ENCODE data around the gene HOXB1. TPM values are rescaled to one million over a fixed set of nuclear protein-coding genes. Genes with fewer than 3 reads are reported as not detected.
A peak's percentile ranks its signal among the peaks of the same experiment; 100 is the strongest.

Gene HOXB1
- total RNA-seq, 2 experiments from 2014 or later = not detected

DNA sequence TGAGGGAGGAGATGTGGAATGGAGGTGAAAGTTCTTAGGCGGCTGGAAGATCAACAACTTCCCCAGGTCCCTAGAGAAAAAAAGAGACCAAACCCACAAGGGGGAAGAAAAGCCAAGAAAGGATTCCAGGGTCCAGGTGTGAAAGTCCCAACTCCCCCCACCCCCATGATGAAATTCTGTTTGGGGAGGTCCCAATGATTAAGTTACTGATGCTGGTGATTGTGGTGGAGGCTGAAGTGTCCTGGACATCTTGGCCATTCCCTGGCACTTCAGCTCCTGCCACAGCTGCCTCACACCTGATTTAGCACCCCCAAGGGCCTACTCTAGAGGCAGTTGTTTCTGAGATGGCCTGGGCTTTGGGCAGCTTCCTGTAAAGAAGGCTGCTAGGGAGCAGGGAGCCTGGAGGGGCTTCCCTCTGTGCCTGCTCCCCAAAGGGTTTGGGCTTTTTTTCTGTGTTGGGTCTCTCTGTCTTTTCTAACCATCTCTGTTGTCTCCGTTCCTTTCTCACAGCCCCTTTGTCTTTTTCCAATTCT is 34.3 kb upstream of the HOXB1 start:
- Mint-ChIP-seq H3K27me3 (ENCODE audit: low read depth) (peaks cover 20% of the 10 kb centered on the region), H3K4me1 (ENCODE audit: low read depth) (peaks cover 5% of the 10 kb centered on the region), H3K4me3 (no peak overlapping the region), H3K27ac (no peak overlapping the region), H3K9me3 (no peaks in the 10 kb centered on the region), H3K36me3 (ENCODE audit: low read depth) (no peaks in the 10 kb centered on the region)
- no peak for DNase-seq
- CTCF ChIA-PET = interaction anchor here (0.5 kb wide), 1 partner anchor 219 kb away, joined by 3 read pairs; no protein-coding TSS in a partner anchor
- intact Hi-C loops (cut with micrococcal nuclease) = no loop called here

GRCh38 chr17:48564188-48565021 is 33.6 kb upstream of the HOXB1 start:
- intact Hi-C loops (cut with micrococcal nuclease) = no loop called here
- H3K4me3 Mint-ChIP-seq = peak overlapping the region; percentile 33
- H3K36me3 Mint-ChIP-seq (ENCODE audit: low read depth) = no peaks in the 10 kb centered on the region
- peaks cover 5% of the 10 kb centered on the region for H3K4me1 Mint-ChIP-seq (ENCODE audit: low read depth)
- no peak for DNase-seq
- CTCF ChIA-PET = interaction anchor here (0.5 to 0.6 kb wide), 2 partner anchors 15 to 219 kb away, joined by 3 read pairs; no protein-coding TSS in a partner anchor
- no peak overlapping the region for H3K27ac Mint-ChIP-seq
- peaks cover 20% of the 10 kb centered on the region for H3K27me3 Mint-ChIP-seq (ENCODE audit: low read depth)
- H3K9me3 Mint-ChIP-seq = no peaks in the 10 kb centered on the region

- no peaks in the 10 kb centered on the region for H3K9me3 Mint-ChIP-seq
- no peak overlapping the region for H3K27ac Mint-ChIP-seq
- no peaks in the 10 kb centered on the region for H3K36me3 Mint-ChIP-seq (ENCODE audit: low read depth)
- intact Hi-C loops (cut with micrococcal nuclease) = no loop called here
- no peak for DNase-seq
- H3K4me3 Mint-ChIP-seq = no peak overlapping the region
- peaks cover 18% of the 10 kb centered on the region for H3K27me3 Mint-ChIP-seq (ENCODE audit: low read depth)
- CTCF ChIA-PET = interaction anchor here (0.6 kb wide), 1 partner anchor 15 kb away, joined by 3 read pairs; no protein-coding TSS in a partner anchor
- H3K4me1 Mint-ChIP-seq (ENCODE audit: low read depth) = peaks cover 5% of the 10 kb centered on the region
These were observed 33.0 kb upstream of the HOXB1 start for GRCh38 chr17:48563867-48564187.

DNA sequence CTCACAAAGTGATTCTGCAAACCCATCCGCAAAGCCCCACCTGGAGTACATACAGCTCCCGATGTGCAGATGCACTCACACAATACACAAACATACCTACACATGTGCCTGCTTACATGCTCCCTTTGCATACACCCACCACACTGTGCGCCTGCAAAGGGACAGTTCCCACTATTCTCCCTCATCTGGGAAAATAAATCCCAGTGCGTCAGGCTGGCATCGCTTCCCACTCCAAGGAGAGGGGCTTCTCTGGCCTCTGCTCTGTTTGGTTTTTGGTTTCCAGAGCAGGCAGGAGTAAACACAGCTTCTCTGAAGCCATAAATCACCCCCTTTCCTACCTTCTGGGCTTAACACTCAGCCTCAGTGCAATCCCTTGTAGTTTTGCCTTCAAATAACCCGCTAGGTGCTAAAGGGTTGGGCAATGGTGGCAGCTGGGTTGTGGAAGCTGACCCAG is 32.6 kb upstream of the HOXB1 start:
- intact Hi-C loops (cut with micrococcal nuclease) = no loop called here
- peaks cover 2% of the 10 kb centered on the region for H3K4me1 Mint-ChIP-seq (ENCODE audit: low read depth)
- H3K27ac Mint-ChIP-seq = no peak overlapping the region
- CTCF ChIA-PET = interaction anchor here (0.6 kb wide), 1 partner anchor 14 kb away, joined by 3 read pairs; no protein-coding TSS in a partner anchor
- no peak overlapping the region for H3K4me3 Mint-ChIP-seq
- no peaks in the 10 kb centered on the region for H3K9me3 Mint-ChIP-seq
- H3K36me3 Mint-ChIP-seq (ENCODE audit: low read depth) = no peaks in the 10 kb centered on the region
- peaks cover 17% of the 10 kb centered on the region for H3K27me3 Mint-ChIP-seq (ENCODE audit: low read depth)
- DNase-seq = no peak

GRCh38 chr17:48562934-48563333 is 32.1 kb upstream of the HOXB1 start:
- no peaks in the 10 kb centered on the region for H3K9me3 Mint-ChIP-seq
- H3K4me1 Mint-ChIP-seq (ENCODE audit: low read depth) = no peaks in the 10 kb centered on the region
- no peak overlapping the region for H3K4me3 Mint-ChIP-seq
- H3K27me3 Mint-ChIP-seq (ENCODE audit: low read depth) = peaks cover 15% of the 10 kb centered on the region
- no peak for DNase-seq
- H3K27ac Mint-ChIP-seq = no peak overlapping the region
- H3K36me3 Mint-ChIP-seq (ENCODE audit: low read depth) = no peaks in the 10 kb centered on the region
- CTCF ChIA-PET = no interaction called here
- intact Hi-C loops (cut with micrococcal nuclease) = no loop called here

GRCh38 chr17:48561884-48562810 is 31.3 kb upstream of the HOXB1 start:
- intact Hi-C loops (cut with micrococcal nuclease) = no loop called here
- no peak for DNase-seq
- no peaks in the 10 kb centered on the region for H3K9me3 Mint-ChIP-seq
- H3K4me3 Mint-ChIP-seq = no peak overlapping the region
- no peaks in the 10 kb centered on the region for H3K36me3 Mint-ChIP-seq (ENCODE audit: low read depth)
- peaks cover 15% of the 10 kb centered on the region for H3K27me3 Mint-ChIP-seq (ENCODE audit: low read depth)
- no peak overlapping the region for H3K27ac Mint-ChIP-seq
- CTCF ChIA-PET = interaction anchor here (0.6 to 1.1 kb wide), 3 partner anchors 220 to 450 kb away, joined by 3 read pairs; no protein-coding TSS in a partner anchor
- no peaks in the 10 kb centered on the region for H3K4me1 Mint-ChIP-seq (ENCODE audit: low read depth)

DNA sequence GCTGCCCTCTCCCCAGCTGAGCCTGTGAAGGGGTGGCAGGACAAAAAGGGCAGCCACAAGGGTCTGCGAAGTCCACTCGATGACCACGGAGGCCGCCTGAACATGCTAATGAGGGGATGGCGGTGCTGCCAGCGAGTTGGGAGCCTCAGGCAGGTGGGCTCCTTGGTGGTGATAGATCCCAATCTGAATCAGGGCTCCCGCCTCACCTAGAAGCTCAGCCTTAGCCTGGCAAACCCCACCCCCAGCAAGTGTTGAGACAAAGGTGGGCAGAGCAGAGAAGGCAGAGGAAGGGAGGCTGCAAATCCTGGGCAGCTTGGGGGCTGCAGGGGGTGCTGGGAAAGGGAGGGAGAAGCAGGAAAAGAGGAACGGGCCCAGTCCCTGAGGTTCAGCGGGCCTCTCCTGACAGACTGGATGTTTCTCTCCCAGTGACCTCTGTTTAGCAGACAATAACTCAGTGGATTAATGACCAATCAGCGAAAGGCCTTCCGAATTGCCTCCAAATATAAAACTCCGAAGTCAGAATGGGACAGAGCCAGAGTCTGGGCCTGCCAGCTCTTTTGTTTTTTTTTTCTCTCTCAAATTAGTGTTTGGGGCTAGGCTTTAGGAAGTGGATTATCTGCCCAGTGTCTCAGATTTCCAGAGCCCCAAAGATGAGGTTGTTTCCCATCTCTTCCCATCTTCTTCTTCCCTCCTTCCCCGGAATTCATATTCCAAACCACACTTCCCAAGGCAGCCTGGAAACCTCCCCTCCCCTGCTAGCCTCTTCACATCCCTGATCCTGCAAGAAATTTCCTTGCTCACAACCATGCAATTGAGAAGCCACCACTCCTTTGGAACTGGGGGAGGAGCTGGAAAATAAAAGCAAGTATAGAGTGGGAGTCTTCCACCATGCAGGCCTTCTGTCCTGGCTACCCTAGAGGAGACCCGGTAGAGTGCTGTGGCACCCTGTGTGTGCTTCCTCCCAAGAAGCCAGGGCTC is 29.3 kb upstream of the HOXB1 start:
- Mint-ChIP-seq H3K4me1 (ENCODE audit: low read depth) (peaks cover 4% of the 10 kb centered on the region), H3K9me3 (no peaks in the 10 kb centered on the region)

GRCh38 chr17:48559122-48559839 is 28.5 kb upstream of the HOXB1 start:
- intact Hi-C loops (cut with micrococcal nuclease) = no loop called here
- Mint-ChIP-seq H3K27ac (no peak overlapping the region), H3K9me3 (no peaks in the 10 kb centered on the region), H3K27me3 (ENCODE audit: low read depth) (peaks cover 13% of the 10 kb centered on the region), H3K36me3 (ENCODE audit: low read depth) (no peaks in the 10 kb centered on the region), H3K4me3 (no peak overlapping the region), H3K4me1 (ENCODE audit: low read depth) (peaks cover 6% of the 10 kb centered on the region)
- CTCF ChIA-PET = no interaction called here
- DNase-seq = no peak

More for the DNA sequence above, 29.3 kb upstream of the HOXB1 start:
- intact Hi-C loops (cut with micrococcal nuclease) = no loop called here
- Mint-ChIP-seq H3K27ac (no peak overlapping the region), H3K27me3 (ENCODE audit: low read depth) (peaks cover 19% of the 10 kb centered on the region), H3K4me3 (no peak overlapping the region), H3K36me3 (ENCODE audit: low read depth) (no peaks in the 10 kb centered on the region)
- CTCF ChIA-PET = interaction anchor here (0.6 kb wide), 1 partner anchor 34 kb away, joined by 3 read pairs; the partner anchor contains the start of gene HOXB5
- DNase-seq = no peak

GRCh38 chr17:48558831-48559121 is 28.0 kb upstream of the HOXB1 start:
- Mint-ChIP-seq H3K36me3 (ENCODE audit: low read depth) (no peaks in the 10 kb centered on the region), H3K27ac (no peak overlapping the region), H3K27me3 (ENCODE audit: low read depth) (peaks cover 12% of the 10 kb centered on the region), H3K4me1 (ENCODE audit: low read depth) (peaks cover 6% of the 10 kb centered on the region), H3K9me3 (no peaks in the 10 kb centered on the region), H3K4me3 (no peak overlapping the region)
- intact Hi-C loops (cut with micrococcal nuclease) = no loop called here
- CTCF ChIA-PET = no interaction called here
- DNase-seq = no peak

- Mint-ChIP-seq H3K27me3 (ENCODE audit: low read depth) (peaks cover 11% of the 10 kb centered on the region), H3K4me1 (ENCODE audit: low read depth) (peaks cover 6% of the 10 kb centered on the region), H3K4me3 (no peak overlapping the region), H3K9me3 (no peaks in the 10 kb centered on the region), H3K27ac (no peak overlapping the region), H3K36me3 (ENCODE audit: low read depth) (no peaks in the 10 kb centered on the region)
- CTCF ChIA-PET = interaction anchor here (1.0 kb wide), 1 partner anchor 75 kb away, joined by 4 read pairs; no protein-coding TSS in a partner anchor
- intact Hi-C loops (cut with micrococcal nuclease) = no loop called here
- DNase-seq = no peak
These were observed 27.4 kb upstream of the HOXB1 start for GRCh38 chr17:48558057-48558830.
